IgD-negative memory B cell (primary cell): ENCODE data around the gene SUPT16H. TPM values are rescaled to one million over a fixed set of nuclear protein-coding genes. Genes with fewer than 3 reads are reported as not detected.
A peak's percentile ranks its signal among the peaks of the same experiment; 100 is the strongest.
"Not testable (repeated sequence)": the region's sequence is repeated elsewhere in the genome, so short reads cannot be mapped to it uniquely, and the experiment has no call there.

ENCODE experiments used
- H3K27ac Mint-ChIP-seq, 3 donors: one replicate each; pipeline ENCODE4 v1.8.0; 2020 to 2022; ENCODE audit warnings: mild to moderate bottlenecking in 3 of 3, mixed read lengths in 3 of 3, moderate library complexity in 1 of 3
- H3K27me3 Mint-ChIP-seq: one replicate; pipeline ENCODE4 v1.8.0; 2021; ENCODE audit warnings: mixed read lengths
- H3K36me3 Mint-ChIP-seq: one replicate; pipeline ENCODE4 v1.8.0; 2020; ENCODE audit warnings: mild to moderate bottlenecking, mixed read lengths
- H3K4me1 Mint-ChIP-seq, 3 donors: one replicate each; pipeline ENCODE4 v1.8.0; 2020 to 2022; ENCODE audit warnings: mixed read lengths in 3 of 3, mild to moderate bottlenecking in 1 of 3
- H3K4me3 Mint-ChIP-seq, 4 donors: one replicate each; pipeline ENCODE4 v1.8.0; 2020 to 2022; ENCODE audit warnings: mild to moderate bottlenecking in 4 of 4, mixed read lengths in 4 of 4, moderate library complexity in 3 of 4
- H3K9me3 Mint-ChIP-seq, 3 donors: one replicate each; pipeline ENCODE4 v1.8.0; 2020 to 2021; ENCODE audit warnings: mixed read lengths in 3 of 3, mild to moderate bottlenecking in 1 of 3
- polyA plus RNA-seq: library from polyadenylated mRNA; unstranded; fragments of 300-500 nt; fragmentation: Illumina TruSeq; gene quantifications from one replicate; pipeline ENCODE4 v1.2.3, GENCODE V29; 2021

The SUPT16H gene
- polyA plus RNA-seq, 1 donor from 2014 or later = 66.7 TPM

GRCh38 chr14:21334202-21334906 is 49.5 kb downstream of the SUPT16H start:
- Mint-ChIP-seq H3K9me3 (no peaks in the 10 kb centered on the region), H3K36me3 (peaks cover 1% of the 10 kb centered on the region), H3K4me3 (no peak overlapping the region), H3K4me1 (peaks cover 0 to 2% (median 0%) of the 10 kb centered on the region in 3 donors), H3K27ac (no peak overlapping the region), H3K27me3 (no peaks in the 10 kb centered on the region)

GRCh38 chr14:21332950-21333349 is 50.9 kb downstream of the SUPT16H start:
- H3K36me3 Mint-ChIP-seq = peaks cover 1% of the 10 kb centered on the region
- no peaks in the 10 kb centered on the region for H3K27me3 Mint-ChIP-seq
- H3K4me3 Mint-ChIP-seq = peak overlapping the region in 1 of 4 donors; percentile 41
- peaks cover 0 to 2% (median 0%) of the 10 kb centered on the region in 3 donors for H3K4me1 Mint-ChIP-seq
- no peaks in the 10 kb centered on the region for H3K9me3 Mint-ChIP-seq
- H3K27ac Mint-ChIP-seq = peak overlapping the region in 1 of 3 donors; percentile 35

- no peaks in the 10 kb centered on the region for H3K9me3 Mint-ChIP-seq
- no peak overlapping the region for H3K4me3 Mint-ChIP-seq
- no peak overlapping the region for H3K27ac Mint-ChIP-seq
- peaks cover 5% of the 10 kb centered on the region for H3K36me3 Mint-ChIP-seq
- H3K27me3 Mint-ChIP-seq = peaks cover 8% of the 10 kb centered on the region
- H3K4me1 Mint-ChIP-seq = no peaks in the 10 kb centered on the region
Observed at GRCh38 chr14:21326972-21327371, 56.8 kb downstream of the SUPT16H start.

GRCh38 chr14:21322716-21323115 is 61.1 kb downstream of the SUPT16H start:
- Mint-ChIP-seq H3K4me1 (peaks cover 5 to 9% (median 6%) of the 10 kb centered on the region in 3 donors), H3K4me3 (no peak overlapping the region), H3K27ac (no peak overlapping the region), H3K9me3 (no peaks in the 10 kb centered on the region), H3K27me3 (peaks cover 8% of the 10 kb centered on the region), H3K36me3 (peaks cover 4% of the 10 kb centered on the region)

- peaks cover 7% of the 10 kb centered on the region for H3K27me3 Mint-ChIP-seq
- H3K4me1 Mint-ChIP-seq = peaks cover 9 to 17% (median 12%) of the 10 kb centered on the region in 3 donors
- peaks cover 4% of the 10 kb centered on the region for H3K36me3 Mint-ChIP-seq
- H3K4me3 Mint-ChIP-seq = no peak overlapping the region
- H3K9me3 Mint-ChIP-seq = no peaks in the 10 kb centered on the region
- no peak overlapping the region for H3K27ac Mint-ChIP-seq
Observed at GRCh38 chr14:21320913-21321312, 62.9 kb downstream of the SUPT16H start.

- H3K9me3 Mint-ChIP-seq = no peaks in the 10 kb centered on the region
- peak overlapping the region in 2 of 4 donors; percentile 41 for H3K4me3 Mint-ChIP-seq
- peak overlapping the region; percentile 16 to 69 (median 33) for H3K27ac Mint-ChIP-seq
- H3K4me1 Mint-ChIP-seq = peaks cover 9 to 17% (median 12%) of the 10 kb centered on the region in 3 donors
- H3K27me3 Mint-ChIP-seq = no peaks in the 10 kb centered on the region
- H3K36me3 Mint-ChIP-seq = no peaks in the 10 kb centered on the region
Observed at GRCh38 chr14:21317398-21317797, 66.4 kb downstream of the SUPT16H start.

GRCh38 chr14:21313512-21313911 is 70.3 kb downstream of the SUPT16H start:
- H3K27me3 Mint-ChIP-seq = peaks cover 1% of the 10 kb centered on the region
- H3K4me3 Mint-ChIP-seq = no peak overlapping the region
- H3K27ac Mint-ChIP-seq = no peak overlapping the region
- peaks cover 2% of the 10 kb centered on the region for H3K36me3 Mint-ChIP-seq
- peaks cover 11 to 18% (median 14%) of the 10 kb centered on the region in 3 donors for H3K4me1 Mint-ChIP-seq
- no peaks in the 10 kb centered on the region for H3K9me3 Mint-ChIP-seq

- Mint-ChIP-seq H3K4me3 (no peak overlapping the region), H3K4me1 (peaks cover 19 to 22% (median 22%) of the 10 kb centered on the region in 3 donors), H3K9me3 (no peaks in the 10 kb centered on the region), H3K27ac (no peak overlapping the region), H3K27me3 (peaks cover 1% of the 10 kb centered on the region), H3K36me3 (peaks cover 2% of the 10 kb centered on the region)
Observed at GRCh38 chr14:21311614-21312013, 72.2 kb downstream of the SUPT16H start.

- peaks cover 2% of the 10 kb centered on the region for H3K36me3 Mint-ChIP-seq
- H3K27me3 Mint-ChIP-seq = peaks cover 1% of the 10 kb centered on the region
- H3K9me3 Mint-ChIP-seq = no peaks in the 10 kb centered on the region
- no peak overlapping the region for H3K27ac Mint-ChIP-seq
- peak overlapping the region in 1 of 4 donors; percentile 16 for H3K4me3 Mint-ChIP-seq
- H3K4me1 Mint-ChIP-seq = peaks cover 19 to 24% (median 22%) of the 10 kb centered on the region in 3 donors
Observed at GRCh38 chr14:21309956-21310355, 73.9 kb downstream of the SUPT16H start.

- peak overlapping the region; percentile 76 to 96 (median 92) for H3K4me3 Mint-ChIP-seq
- H3K4me1 Mint-ChIP-seq = peaks cover 19 to 24% (median 22%) of the 10 kb centered on the region in 3 donors
- H3K27ac Mint-ChIP-seq = peak overlapping the region; percentile 75 to 98 (median 95)
Observed at GRCh38 chr14:21309238-21309636, 74.6 kb downstream of the SUPT16H start.

GRCh38 chr14:21308479-21309237 is 75.2 kb downstream of the SUPT16H start:
- Mint-ChIP-seq H3K27me3 (peaks cover 1% of the 10 kb centered on the region), H3K27ac (peak overlapping the region; percentile 75 to 98 (median 95)), H3K36me3 (peaks cover 2% of the 10 kb centered on the region), H3K4me1 (peaks cover 19 to 24% (median 22%) of the 10 kb centered on the region in 3 donors), H3K9me3 (no peaks in the 10 kb centered on the region), H3K4me3 (peak overlapping the region; percentile 76 to 96 (median 92))

More at GRCh38 chr14:21309238-21309636, 74.6 kb downstream of the SUPT16H start:
- Mint-ChIP-seq H3K36me3 (peaks cover 2% of the 10 kb centered on the region), H3K27me3 (peaks cover 1% of the 10 kb centered on the region), H3K9me3 (no peaks in the 10 kb centered on the region)

GRCh38 chr14:21308132-21308478 is 75.7 kb downstream of the SUPT16H start:
- Mint-ChIP-seq H3K36me3 (peaks cover 2% of the 10 kb centered on the region), H3K9me3 (no peaks in the 10 kb centered on the region), H3K27ac (peak overlapping the region; percentile 75 to 98 (median 95)), H3K27me3 (peaks cover 1% of the 10 kb centered on the region), H3K4me3 (peak overlapping the region; percentile 76 to 96 (median 92)), H3K4me1 (peaks cover 19 to 24% (median 22%) of the 10 kb centered on the region in 3 donors)

- H3K4me1 Mint-ChIP-seq = peaks cover 19 to 24% (median 22%) of the 10 kb centered on the region in 3 donors
- H3K27me3 Mint-ChIP-seq = peaks cover 1% of the 10 kb centered on the region
- peak overlapping the region; percentile 76 to 96 (median 92) for H3K4me3 Mint-ChIP-seq
- H3K27ac Mint-ChIP-seq = peak overlapping the region; percentile 75 to 98 (median 95)
- no peaks in the 10 kb centered on the region for H3K9me3 Mint-ChIP-seq
- peaks cover 2% of the 10 kb centered on the region for H3K36me3 Mint-ChIP-seq
Observed at GRCh38 chr14:21307637-21308036, 76.2 kb downstream of the SUPT16H start.

GRCh38 chr14:21302836-21303140 is 81.0 kb downstream of the SUPT16H start:
- H3K27me3 Mint-ChIP-seq, H3K9me3 Mint-ChIP-seq, H3K36me3 Mint-ChIP-seq, H3K4me3 Mint-ChIP-seq, H3K27ac Mint-ChIP-seq: not testable (repeated sequence)
- peaks cover 12 to 20% (median 13%) of the 10 kb centered on the region in 3 donors for H3K4me1 Mint-ChIP-seq

- H3K4me1 Mint-ChIP-seq = peaks cover 6 to 14% (median 9%) of the 10 kb centered on the region in 3 donors
- H3K27ac Mint-ChIP-seq = no peak overlapping the region
- H3K36me3 Mint-ChIP-seq = peaks cover 2% of the 10 kb centered on the region
- no peaks in the 10 kb centered on the region for H3K9me3 Mint-ChIP-seq
- peak overlapping the region in 3 of 4 donors; percentile 28 to 53 (median 31) for H3K4me3 Mint-ChIP-seq
- H3K27me3 Mint-ChIP-seq = peaks cover 1% of the 10 kb centered on the region
Observed at GRCh38 chr14:21302013-21302835, 81.6 kb downstream of the SUPT16H start.
